GM21717 (cell line): ENCODE measurements around the gene DYNC1LI2.

Source experiments
- ATAC-seq: cut with Tn5 transposase; IDR thresholded peaks from one replicate; pipeline ENCODE4 v1.9.1; 2021; ENCODE audit warnings: mild to moderate bottlenecking, moderate library complexity; ENCODE audit not compliant: unreplicated experiment

DYNC1LI2 gene

DNA sequence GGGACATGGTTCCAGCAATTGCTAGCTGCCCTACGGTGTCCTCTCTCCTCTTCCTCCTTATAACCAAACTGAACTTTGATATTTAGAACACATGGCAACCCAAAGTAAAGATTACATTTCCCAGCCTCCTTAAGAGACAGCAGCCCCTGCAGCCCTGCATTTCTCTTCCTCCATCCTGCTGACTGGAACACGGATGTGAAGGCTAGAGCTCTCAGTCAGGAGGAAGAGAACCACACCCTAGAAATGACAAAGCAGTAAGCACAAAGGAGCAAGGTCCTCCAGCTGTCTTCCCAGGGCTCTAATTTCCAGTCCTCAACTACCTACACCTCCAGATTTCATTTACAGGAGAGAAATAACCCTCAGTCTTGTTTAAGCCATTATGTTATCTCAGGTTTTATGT lies 10.9 kb downstream of the DYNC1LI2 start:
- ATAC-seq = no peak

DNA sequence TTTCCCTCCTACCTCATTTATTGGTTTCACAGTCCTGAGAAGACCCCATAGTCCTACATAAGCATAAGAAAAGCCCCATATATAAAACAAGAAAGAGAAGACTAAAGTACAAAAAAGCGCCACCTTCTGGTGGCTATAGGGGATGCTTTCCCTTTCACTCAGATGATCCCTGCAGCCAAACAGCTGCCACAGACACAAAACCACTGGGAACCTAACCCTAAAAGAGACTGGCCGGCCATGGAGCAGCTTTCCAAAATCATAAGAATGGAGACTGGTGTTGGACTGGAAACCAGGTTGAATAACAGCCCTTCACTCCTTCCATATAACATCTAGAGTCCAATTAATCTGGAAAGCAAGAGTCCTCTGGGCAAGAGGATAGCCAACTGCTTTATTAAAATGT lies 11.4 kb downstream of the DYNC1LI2 start:
- ATAC-seq = no peak

DNA sequence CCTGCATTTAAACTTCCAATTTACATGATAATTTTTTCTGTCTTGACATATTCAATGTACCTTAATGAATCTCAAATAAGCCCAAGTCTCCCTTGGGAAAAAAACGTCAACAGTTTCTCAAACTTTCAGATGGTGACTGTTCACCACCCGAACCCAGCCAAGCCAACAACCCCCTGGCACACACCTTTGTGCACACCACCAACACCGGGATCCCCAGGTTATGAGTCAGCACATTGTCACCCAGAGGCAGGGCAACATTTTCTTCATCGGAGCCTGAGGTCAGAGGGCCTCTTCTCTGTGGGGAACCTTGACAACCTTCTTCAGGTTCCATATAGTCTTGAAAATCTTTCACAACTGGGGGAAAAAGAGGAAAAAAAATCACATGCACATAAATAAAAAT lies 15.5 kb downstream of the DYNC1LI2 start:
- ATAC-seq = no peak

DNA sequence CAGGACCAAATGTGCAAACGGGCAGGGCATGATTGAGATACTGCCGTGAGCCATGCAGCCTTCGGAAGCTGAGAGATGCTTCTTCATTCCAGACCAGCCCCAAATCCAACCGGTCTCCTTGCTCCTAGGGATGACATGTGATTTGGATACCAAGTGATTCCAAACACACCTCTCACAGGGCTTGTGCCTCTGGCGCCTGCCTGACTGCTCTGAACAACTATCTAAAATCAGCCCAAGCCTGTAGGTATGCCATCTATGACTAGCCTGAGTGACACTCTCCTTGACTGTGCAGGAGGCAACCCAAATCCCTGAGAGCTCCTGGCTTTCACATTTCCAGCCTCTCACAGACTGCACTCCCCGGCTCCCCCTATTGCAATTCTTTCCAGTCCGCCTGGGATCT lies 20.3 kb downstream of the DYNC1LI2 start:
- ATAC-seq = no peak

DNA sequence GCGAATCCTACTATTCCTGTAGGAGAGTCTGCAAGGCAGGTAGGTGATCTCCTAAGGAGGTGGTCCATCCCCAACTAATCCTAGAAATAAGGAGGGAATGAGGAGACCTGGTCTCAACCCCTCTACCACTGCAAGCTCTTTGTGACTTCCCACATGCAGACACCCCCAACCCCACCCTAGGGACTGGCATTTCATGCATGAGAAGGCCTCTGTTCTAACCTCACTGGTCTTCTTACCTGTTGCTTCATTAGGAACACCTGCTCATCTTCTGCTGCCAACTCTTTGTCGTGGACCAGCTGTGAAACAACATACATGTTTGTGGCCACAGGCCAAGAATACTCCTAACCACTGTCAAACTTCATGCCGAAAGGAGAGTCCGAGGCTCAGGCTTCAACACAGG lies 22.6 kb downstream of the DYNC1LI2 start:
- no peak for ATAC-seq

DNA sequence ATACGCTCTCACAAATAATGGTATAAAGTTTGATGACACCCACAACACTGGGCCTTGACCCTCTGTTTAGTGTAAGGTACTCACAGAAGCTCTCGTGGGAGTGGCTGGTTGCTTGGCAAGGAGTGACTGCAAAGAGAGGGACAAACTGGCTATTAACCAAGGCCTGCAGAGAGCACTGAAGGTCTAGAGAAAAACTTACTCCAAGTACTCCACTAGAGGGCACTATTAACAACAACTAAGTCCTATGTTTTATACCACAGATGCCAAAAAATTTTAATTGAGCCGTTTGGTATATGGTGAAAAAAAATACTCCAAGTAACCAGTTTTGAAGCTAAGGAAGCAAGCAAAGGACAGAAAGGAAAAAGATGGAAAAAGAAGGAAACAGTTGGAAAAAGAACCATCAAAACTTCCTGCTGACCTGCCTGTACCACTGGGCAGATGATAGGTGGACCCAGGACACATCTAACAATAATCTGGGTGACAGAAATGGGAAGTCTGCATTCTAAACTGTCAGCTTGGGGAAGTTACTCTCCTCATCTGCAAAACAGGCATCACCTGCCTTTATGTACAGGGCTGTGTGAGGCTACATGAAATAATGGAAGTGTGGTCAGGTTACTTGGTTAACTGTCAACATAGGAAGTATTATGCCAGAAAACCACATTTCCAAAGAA lies 23.2 kb downstream of the DYNC1LI2 start:
- no peak for ATAC-seq

DNA sequence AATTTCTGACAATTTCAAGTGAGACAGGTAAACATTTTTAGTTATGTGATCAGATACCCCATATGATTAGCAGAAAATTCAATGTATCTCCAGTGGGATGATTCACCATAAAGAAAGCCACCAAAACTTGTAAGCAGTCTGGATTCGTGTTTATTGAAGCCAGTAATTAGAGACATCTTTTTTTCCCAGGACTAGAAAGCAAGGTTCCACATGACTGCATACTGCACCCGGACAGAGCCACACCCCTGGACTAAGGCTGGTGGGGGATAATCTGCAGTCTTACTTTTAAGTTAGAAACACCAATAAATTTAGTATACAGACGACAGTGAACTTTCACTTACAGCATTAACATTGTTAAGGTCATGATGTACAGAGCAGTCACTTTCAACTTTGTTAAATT lies 30.6 kb downstream of the DYNC1LI2 start:
- ATAC-seq = no peak

DNA sequence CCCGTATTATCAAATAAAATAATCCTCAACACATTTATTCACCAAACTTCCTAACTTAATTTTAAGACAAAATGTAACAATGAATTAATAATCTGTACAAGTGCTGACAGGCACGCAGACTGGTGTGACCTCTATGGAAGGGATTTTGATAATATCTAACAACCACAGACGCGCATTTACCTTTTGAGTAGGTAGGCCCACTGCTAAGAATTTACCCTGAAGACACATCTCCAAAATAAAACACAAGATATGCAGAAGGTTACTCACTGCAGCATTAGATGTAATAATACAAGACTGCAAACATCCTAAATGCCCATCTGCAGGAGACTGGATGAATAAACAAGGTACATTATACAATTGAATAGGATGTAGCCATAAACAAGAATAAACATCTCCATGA lies 32.2 kb downstream of the DYNC1LI2 start:
- no peak for ATAC-seq

DNA sequence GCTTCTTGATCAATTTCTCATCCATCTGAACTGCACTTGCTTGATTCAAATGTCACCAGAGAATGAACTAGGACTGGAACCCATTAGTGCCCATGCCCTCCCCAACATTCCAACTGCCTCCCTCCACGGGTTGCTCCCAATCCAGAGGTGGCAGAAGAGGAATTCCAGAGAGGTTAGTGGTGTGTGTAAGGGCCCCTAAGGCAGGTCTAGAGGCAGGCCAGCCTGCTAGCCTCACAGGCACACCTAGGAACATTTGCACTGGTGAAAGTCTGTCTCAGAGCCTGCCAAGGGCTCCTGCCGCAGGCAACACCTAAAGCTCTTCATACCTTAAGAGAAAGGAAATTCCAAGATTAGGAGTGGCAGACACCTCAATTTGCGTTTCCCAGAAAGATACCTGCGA lies 33.6 kb downstream of the DYNC1LI2 start:
- ATAC-seq = no peak

DNA sequence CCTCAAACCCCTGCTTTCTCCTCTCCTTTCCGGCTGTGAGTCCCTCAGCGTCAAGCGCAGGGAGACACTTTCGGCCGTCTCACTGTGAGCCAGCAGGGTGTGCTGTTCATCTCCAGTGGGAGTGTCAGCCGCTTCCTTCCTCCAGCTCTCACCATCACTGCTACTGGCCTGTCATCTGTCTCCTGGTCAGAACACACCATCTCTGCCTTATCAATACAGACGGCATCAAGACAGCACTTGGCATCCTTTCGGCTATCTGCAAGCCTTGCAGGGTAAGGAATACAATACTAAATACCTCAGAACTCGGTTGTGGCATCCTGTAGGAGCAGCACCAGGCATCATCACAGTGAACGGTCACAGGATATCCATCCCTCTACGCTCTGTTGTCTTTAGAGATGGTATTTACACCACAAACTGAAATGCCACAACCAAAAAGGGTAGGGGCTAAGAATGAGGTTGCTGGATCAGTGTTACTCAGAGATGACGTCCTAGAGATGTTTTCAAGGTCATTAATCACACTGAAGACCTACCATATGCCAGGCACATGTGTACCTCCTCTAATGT lies 34.2 kb downstream of the DYNC1LI2 start:
- no peak for ATAC-seq

DNA sequence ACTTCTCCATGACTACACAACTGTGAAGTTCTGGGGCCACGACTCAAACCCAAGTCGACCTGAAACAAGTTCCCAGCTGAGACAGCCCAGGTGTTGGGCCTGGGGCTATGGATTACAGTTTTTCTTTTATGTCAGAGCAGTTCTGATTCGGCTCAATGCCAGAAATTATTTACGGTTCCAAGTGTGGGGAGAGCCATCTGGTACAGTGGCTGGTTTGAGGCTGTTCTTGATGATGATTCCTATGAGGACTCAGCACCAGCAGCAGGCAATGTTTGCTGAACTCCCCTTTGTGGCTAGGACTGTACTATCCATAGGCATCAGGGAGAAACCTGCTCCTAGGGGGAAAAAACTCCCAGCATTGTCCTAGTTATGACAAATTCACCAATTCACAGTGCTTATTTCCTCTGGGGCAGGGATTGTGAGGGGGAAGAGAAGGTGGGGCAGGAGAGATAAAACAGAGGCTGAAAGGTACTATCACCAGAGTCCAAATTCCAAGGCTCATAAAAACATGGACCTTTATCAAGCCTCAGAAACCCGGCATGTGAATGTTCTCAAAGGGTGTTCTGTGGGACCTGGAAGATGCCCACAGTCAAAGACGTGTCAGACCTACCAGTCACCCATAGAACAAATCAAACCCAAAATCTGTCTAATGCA lies 36.6 kb downstream of the DYNC1LI2 start:
- ATAC-seq = no peak

DNA sequence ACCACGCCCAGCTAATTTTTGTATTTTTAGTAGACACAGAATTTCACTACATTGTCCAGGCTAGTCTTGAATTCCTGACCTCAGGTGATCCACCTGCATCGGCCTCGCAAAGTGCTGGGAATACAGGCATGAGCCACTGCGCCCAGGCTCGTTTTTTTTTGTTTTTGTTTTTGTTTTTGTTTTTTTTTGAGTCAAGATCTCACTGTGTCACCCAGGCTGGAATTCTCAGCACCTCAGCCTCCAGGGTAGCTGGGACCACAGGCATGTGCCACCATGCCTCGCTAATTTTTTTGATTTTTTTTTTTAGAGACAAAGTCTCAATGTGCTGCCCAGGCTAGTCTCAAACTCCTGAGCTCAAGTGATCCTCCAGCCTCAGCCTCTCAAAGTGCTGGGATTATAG lies 37.3 kb downstream of the DYNC1LI2 start:
- ATAC-seq = no peak

DNA sequence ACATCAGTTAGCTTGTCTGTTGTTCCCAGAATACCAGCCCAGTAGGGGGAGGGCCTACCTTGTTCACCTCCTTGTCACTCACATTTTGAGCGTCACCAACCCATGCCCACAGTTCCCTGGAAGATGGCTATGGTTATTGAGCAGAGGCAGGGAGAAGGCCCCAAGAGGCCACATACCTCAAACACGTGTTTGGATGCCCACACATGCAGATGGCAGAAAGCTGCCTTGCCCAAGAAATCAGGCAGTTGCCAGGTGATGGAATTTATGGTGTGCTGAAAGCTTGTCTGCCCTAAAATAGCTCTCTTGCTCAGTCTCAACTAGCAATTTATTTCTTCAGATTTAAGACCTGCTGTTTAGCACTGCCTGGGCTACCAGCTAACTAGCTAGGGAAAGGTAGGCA lies 38.3 kb downstream of the DYNC1LI2 start:
- no peak for ATAC-seq

DNA sequence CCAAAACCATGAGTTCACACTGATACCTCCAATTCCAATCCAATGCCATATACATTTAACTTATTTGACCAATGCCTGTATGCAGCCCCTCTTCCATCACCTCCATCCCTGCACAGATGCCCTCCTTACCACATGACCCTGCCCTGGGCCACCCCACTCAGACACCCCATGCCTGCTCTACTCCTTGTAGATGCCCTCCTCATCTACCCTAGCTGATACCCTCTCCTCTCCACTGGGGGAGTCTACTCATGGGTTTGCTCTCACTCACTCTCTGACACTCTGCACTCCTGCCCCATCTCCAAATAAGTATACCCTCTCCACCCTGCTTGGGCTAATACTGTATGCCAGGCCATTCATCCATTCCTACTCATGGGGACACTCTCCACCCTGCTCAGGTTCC lies 38.9 kb downstream of the DYNC1LI2 start:
- no peak for ATAC-seq

DNA sequence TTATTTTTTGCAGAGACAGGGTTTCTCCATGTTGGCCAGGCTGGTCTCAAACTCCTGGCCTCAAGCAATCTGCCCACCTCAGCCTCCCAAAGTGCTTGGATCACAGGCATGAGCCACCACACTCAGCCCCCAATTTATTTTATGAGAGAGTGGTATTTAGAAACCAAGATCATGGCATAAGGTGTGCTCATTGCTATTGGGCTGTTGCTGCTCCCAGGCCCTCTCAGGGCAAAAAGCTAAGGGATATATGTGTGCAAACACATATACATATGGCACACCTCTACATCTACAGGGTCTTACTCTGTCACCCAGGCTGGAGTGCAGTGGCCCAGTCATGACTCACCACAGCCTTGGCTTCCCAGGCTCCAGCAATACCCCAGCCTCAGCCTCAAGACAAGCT lies 39.8 kb downstream of the DYNC1LI2 start:
- ATAC-seq = no peak

DNA sequence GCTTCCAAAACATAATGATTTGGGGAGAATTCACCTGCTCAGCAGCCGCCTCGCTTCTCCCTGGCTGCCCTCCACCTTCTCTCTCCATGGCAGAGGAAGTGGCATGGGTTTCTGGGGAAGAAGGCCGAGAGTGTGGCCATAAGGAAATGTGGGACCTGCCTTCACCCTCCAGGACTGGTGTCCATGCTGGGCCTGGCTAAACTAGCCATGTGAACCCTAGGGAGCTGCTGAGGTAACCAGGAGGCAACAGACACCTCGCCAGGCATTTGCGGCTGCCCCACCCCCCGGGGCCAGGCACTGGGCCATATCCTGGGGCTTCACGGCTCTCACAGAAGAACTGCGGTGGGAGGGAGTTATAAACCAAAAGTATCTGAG lies 44.9 kb downstream of the DYNC1LI2 start:
- ATAC-seq = no peak

DNA sequence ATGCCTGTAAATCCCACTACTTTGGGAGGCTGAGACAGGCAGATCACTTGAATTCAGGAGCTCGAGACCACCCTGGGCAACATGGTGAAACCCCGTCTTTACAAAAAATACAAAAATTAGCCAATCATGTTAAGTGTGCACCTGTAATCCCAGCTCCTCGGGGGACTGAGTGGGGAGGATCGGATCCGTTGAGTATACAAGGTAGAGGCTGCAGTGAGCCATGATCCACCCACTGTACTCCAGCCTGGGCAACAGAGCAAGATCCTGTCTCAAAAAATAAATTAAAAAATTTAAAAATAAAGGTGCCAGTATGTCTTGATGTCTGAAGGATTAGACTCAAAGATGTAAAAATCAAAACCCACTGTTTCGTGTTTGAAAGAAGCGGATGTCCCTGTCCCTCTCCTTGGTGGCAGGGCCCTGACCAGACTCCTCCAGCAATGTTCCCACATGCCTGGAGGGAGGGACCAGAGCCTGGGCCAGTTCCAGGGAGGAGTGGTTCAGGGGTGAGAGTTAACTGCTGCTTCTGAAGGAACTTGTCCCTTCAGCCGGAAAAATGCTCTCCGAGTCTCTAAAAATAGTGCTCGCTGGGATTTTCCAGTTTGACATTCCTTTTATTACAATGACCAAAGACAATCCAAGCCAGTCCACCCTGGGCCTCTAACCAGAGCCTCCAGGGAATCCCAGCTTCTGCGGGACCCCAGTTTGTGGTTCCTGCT lies 45.5 kb downstream of the DYNC1LI2 start:
- ATAC-seq = no peak

DNA sequence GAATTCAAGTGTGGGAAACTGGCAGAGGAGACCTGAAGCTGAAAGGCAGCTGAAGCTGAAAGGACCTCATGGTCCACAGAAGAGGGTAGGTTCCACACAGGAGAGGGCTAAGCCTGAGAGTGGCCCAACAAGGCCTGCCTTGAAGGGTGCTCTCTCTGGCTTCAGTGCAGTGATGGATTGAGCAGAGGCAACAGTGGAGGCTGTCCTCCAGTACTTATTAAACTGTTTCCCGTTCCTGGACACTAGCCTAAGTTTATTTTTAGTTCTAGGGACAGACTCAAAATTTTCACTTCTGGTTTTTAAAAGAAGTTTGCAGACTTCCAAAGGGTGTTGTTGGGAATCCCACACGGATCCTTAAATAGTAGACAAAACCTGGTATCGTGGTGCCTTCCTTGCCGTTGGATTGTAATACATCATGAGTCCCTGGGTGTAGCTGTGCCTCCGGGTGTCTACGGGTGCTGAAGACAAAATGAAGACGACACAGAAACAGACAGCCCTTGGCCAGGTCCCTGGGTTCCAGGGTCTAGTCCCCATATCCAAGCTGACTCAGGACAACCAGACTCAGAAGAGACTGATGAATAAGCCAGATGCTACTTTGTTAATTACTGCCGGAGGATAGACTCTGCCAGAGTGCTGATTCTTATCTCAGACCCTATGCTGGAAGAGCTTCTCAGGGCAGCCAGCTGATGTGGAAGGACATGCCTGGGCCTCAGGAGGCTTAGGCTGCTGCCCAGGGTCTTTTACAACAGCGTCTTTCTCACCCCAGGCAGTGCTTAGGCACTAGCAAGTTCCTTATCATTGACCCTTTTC lies 47.8 kb downstream of the DYNC1LI2 start:
- ATAC-seq = no peak

DNA sequence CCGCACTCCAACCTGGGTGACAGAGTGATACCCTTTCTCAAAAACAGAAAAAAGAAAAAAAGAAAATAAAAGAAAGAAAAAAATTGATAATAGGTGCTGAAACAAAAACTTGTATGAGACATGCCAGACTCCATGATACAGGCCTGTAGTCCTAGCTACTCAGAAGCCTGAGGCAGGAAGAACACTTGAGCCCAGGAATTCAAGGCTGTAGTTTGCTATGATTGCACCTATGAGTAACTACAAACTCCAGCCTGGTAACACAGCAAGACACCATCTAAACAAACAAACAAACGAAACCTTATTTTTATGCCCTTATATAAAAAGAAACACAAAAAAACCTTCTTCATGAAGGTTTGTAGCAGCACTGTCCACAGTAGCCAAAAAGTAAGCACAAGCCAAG lies 49.9 kb downstream of the DYNC1LI2 start:
- ATAC-seq = no peak

DNA sequence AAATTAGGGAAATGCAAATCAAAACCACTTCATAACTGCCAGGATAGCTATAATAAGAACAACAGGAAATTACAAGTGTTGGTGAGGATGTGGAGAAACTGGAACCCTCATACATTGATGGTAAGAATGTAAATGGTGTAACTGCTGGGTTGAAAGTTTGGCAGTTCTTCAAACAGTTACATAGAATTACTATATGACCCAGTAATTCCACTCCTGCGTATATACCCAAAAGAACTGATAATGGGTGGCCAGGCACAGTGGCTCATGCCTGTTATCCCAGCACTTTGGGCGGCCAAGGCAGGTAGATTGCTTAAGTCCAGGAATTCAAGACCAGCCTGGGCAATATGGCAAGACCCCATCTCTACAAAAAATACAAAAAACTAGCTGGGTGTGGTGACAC lies 50.4 kb downstream of the DYNC1LI2 start:
- no peak for ATAC-seq

DNA sequence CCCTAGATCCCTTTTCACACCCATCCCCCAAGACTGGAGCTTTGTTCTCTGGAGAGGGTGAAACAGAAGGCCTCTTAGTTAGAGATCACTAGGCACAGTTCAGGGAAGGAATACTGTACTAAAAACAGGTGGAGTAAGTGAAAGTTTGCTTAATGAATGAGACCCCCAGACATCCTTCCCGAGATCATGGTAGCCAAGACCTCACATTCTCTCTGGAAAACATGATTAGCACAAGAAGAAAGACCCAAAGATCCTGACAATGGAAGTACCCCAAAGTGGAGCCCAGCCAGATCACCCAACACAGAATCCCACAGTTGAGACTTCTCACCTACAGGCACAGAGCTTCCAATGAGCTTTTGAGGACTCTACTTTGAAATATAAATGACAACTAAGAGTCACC lies 51.5 kb downstream of the DYNC1LI2 start:
- no peak for ATAC-seq
